ENCODE data around the gene BEND3. TPM values are rescaled to one million over a fixed set of nuclear protein-coding genes. Genes with fewer than 3 reads are reported as not detected.

Gene BEND3
- total and polyA plus RNA-seq, 2 experiments from 2014 or later, result 9.2 to 33.7 TPM

GRCh38 chr6:107082045-107082444 is 33.3 kb downstream of the BEND3 start:
- no peak overlapping the region for H3K4me3 ChIP-seq
- H2AFZ ChIP-seq, result no peak overlapping the region
- peak overlapping the region; percentile 63 for H3K27ac Mint-ChIP-seq
- H3K4me1 ChIP-seq (ENCODE audit: insufficient read depth), result no peaks in the 10 kb centered on the region
- peaks cover 12% of the 10 kb centered on the region for H3K4me1 Mint-ChIP-seq
- peak overlapping the region; percentile 5; the same call in 1 of the 2 replicates for H3K27ac ChIP-seq (ENCODE audit: low read depth)
- DNase-seq (ENCODE audit: low spot score) (peak; percentile 38), ATAC-seq (peak; percentile 42)
- H3K27me3 ChIP-seq (ENCODE audit: insufficient read depth), result no peaks in the 10 kb centered on the region
- H3K79me2 ChIP-seq (replicated peaks; ENCODE audit: insufficient read depth), result peaks cover 14% of the 10 kb centered on the region
- H3F3A ChIP-seq (replicated peaks; ENCODE audit: low read depth), result peaks cover 3% of the 10 kb centered on the region; the same call in 1 of the 2 replicates
- no peak overlapping the region for H3K4me3 Mint-ChIP-seq
- peaks cover 15% of the 10 kb centered on the region; the same call in 2 of the 3 replicates for H3K9me3 Mint-ChIP-seq
- H3K36me3 ChIP-seq (ENCODE audit: insufficient read depth), result peaks cover 6% of the 10 kb centered on the region
- H3K4me2 ChIP-seq, result no peak overlapping the region
- no peaks in the 10 kb centered on the region for H3K9me2 ChIP-seq (ENCODE audit: insufficient read depth)
- no peaks in the 10 kb centered on the region for H4K20me1 ChIP-seq (replicated peaks; ENCODE audit: insufficient read depth)
- TF ChIP-seq, protein P1, sequence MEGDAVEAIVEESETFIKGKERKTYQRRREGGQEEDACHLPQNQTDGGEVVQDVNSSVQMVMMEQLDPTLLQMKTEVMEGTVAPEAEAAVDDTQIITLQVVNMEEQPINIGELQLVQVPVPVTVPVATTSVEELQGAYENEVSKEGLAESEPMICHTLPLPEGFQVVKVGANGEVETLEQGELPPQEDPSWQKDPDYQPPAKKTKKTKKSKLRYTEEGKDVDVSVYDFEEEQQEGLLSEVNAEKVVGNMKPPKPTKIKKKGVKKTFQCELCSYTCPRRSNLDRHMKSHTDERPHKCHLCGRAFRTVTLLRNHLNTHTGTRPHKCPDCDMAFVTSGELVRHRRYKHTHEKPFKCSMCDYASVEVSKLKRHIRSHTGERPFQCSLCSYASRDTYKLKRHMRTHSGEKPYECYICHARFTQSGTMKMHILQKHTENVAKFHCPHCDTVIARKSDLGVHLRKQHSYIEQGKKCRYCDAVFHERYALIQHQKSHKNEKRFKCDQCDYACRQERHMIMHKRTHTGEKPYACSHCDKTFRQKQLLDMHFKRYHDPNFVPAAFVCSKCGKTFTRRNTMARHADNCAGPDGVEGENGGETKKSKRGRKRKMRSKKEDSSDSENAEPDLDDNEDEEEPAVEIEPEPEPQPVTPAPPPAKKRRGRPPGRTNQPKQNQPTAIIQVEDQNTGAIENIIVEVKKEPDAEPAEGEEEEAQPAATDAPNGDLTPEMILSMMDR (conservative IDR thresholded peaks at IDR 0.05; ENCODE audit: low read depth in 2 of 2), result peak in 1 of 2 experiments; percentile 46; a peak in 2 of 4 replicates
- TF ChIP-seq POLR2AphosphoS5 (IDR thresholded peaks at IDR 0.05; ENCODE audit: low read depth), result no peak
- TF ChIP-seq, protein P2, sequence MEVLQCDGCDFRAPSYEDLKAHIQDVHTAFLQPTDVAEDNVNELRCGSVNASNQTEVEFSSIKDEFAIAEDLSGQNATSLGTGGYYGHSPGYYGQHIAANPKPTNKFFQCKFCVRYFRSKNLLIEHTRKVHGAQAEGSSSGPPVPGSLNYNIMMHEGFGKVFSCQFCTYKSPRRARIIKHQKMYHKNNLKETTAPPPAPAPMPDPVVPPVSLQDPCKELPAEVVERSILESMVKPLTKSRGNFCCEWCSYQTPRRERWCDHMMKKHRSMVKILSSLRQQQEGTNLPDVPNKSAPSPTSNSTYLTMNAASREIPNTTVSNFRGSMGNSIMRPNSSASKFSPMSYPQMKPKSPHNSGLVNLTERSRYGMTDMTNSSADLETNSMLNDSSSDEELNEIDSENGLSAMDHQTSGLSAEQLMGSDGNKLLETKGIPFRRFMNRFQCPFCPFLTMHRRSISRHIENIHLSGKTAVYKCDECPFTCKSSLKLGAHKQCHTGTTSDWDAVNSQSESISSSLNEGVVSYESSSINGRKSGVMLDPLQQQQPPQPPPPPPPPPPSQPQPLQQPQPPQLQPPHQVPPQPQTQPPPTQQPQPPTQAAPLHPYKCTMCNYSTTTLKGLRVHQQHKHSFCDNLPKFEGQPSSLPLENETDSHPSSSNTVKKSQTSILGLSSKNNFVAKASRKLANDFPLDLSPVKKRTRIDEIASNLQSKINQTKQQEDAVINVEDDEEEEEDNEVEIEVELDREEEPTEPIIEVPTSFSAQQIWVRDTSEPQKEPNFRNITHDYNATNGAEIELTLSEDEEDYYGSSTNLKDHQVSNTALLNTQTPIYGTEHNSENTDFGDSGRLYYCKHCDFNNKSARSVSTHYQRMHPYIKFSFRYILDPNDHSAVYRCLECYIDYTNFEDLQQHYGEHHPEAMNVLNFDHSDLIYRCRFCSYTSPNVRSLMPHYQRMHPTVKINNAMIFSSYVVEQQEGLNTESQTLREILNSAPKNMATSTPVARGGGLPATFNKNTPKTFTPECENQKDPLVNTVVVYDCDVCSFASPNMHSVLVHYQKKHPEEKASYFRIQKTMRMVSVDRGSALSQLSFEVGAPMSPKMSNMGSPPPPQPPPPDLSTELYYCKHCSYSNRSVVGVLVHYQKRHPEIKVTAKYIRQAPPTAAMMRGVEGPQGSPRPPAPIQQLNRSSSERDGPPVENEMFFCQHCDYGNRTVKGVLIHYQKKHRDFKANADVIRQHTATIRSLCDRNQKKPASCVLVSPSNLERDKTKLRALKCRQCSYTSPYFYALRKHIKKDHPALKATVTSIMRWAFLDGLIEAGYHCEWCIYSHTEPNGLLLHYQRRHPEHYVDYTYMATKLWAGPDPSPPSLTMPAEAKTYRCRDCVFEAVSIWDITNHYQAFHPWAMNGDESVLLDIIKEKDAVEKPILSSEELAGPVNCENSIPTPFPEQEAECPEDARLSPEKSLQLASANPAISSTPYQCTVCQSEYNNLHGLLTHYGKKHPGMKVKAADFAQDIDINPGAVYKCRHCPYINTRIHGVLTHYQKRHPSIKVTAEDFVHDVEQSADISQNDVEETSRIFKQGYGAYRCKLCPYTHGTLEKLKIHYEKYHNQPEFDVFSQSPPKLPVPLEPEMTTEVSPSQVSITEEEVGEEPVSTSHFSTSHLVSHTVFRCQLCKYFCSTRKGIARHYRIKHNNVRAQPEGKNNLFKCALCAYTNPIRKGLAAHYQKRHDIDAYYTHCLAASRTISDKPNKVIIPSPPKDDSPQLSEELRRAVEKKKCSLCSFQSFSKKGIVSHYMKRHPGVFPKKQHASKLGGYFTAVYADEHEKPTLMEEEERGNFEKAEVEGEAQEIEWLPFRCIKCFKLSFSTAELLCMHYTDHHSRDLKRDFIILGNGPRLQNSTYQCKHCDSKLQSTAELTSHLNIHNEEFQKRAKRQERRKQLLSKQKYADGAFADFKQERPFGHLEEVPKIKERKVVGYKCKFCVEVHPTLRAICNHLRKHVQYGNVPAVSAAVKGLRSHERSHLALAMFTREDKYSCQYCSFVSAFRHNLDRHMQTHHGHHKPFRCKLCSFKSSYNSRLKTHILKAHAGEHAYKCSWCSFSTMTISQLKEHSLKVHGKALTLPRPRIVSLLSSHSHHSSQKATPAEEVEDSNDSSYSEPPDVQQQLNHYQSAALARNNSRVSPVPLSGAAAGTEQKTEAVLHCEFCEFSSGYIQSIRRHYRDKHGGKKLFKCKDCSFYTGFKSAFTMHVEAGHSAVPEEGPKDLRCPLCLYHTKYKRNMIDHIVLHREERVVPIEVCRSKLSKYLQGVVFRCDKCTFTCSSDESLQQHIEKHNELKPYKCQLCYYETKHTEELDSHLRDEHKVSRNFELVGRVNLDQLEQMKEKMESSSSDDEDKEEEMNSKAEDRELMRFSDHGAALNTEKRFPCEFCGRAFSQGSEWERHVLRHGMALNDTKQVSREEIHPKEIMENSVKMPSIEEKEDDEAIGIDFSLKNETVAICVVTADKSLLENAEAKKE (CRISPR knock-in tag; IDR thresholded peaks at IDR 0.05), result no peak
- no peak for TF ChIP-seq ETS1 (IDR thresholded peaks at IDR 0.05)
- H3K27me3 Mint-ChIP-seq (ENCODE audit: insufficient read depth, low read depth, poor library complexity), result peaks cover 5% of the 10 kb centered on the region
- peaks cover 74% of the 10 kb centered on the region for H3K36me3 Mint-ChIP-seq (ENCODE audit: low read depth)

All from GM23338 (cell line).